Measurements from ENCODE around the gene PSMA7. TPM values are rescaled to one million over a fixed set of nuclear protein-coding genes. Genes with fewer than 3 reads are reported as not detected.

PSMA7 gene
- total RNA-seq, 1 donor from 2014 or later: 301 TPM

- Histone ChIP-seq H3K4me3 (no peak overlapping the region), H3K36me3 (peaks cover 15 to 17% of the 10 kb centered on the region in 2 donors), H3K4me1 (peaks cover 3 to 16% of the 10 kb centered on the region in 2 donors), H3K9me3 (no peaks in the 10 kb centered on the region), H3K27ac (peak overlapping the region in 1 of 2 donors; percentile 48), H3K27me3 (no peaks in the 10 kb centered on the region)
- DNase-seq (ENCODE audit: low spot score in 2 of 2): no peak
- no peak for TF ChIP-seq CTCF (IDR thresholded peaks at IDR 0.05)
- intact Hi-C loops (cut with DNase I): loop anchor here (10.0 kb wide), 1 partner anchor 198 kb away; the partner anchor contains the start of gene RPS21
Observed at GRCh38 chr20:62186887-62187866, 44.0 kb upstream of the PSMA7 start.

GRCh38 chr20:62186096-62186426, 42.9 kb upstream of the PSMA7 start:
- Histone ChIP-seq H3K9me3 (no peaks in the 10 kb centered on the region), H3K27me3 (no peaks in the 10 kb centered on the region), H3K27ac (no peak overlapping the region), H3K4me3 (no peak overlapping the region), H3K4me1 (peaks cover 3 to 19% of the 10 kb centered on the region in 2 donors), H3K36me3 (peaks cover 14 to 15% of the 10 kb centered on the region in 2 donors)
- DNase-seq (ENCODE audit: low spot score in 2 of 2): no peak
- intact Hi-C loops (cut with DNase I): loop anchor here (10.0 kb wide), 1 partner anchor 199 kb away; the partner anchor contains the start of gene RPS21
- no peak for TF ChIP-seq CTCF (IDR thresholded peaks at IDR 0.05)

- Histone ChIP-seq H3K36me3 (no peaks in the 10 kb centered on the region), H3K27ac (peak overlapping the region; percentile 87 to 97), H3K27me3 (no peaks in the 10 kb centered on the region), H3K9me3 (no peaks in the 10 kb centered on the region), H3K4me1 (peaks cover 3 to 19% of the 10 kb centered on the region in 2 donors), H3K4me3 (peak overlapping the region; percentile 84 to 88)
- DNase-seq (ENCODE audit: low spot score in 2 of 2): no peak
- TF ChIP-seq CTCF (IDR thresholded peaks at IDR 0.05): no peak
- intact Hi-C loops (cut with DNase I): loop anchor here (2.0 to 10.0 kb wide), 4 partner anchors 61 to 224 kb away; partner anchors contain the start of genes CABLES2, LSM14B, RPS21 and TAF4
Observed at GRCh38 chr20:62183426-62184142, 40.4 kb upstream of the PSMA7 start.

GRCh38 chr20:62182469-62183425, 39.6 kb upstream of the PSMA7 start, which contains the start of gene MTG2:
MTG2 (plus strand) TSS chr20:62183028; CDS start chr20:62193421, 10,393 bp downstream.
- Histone ChIP-seq H3K4me1 (peaks cover 3 to 19% of the 10 kb centered on the region in 2 donors), H3K27me3 (no peaks in the 10 kb centered on the region), H3K4me3 (peak within 1 kb of the TSS; percentile 84 to 88), H3K27ac (peak within 1 kb of the TSS; percentile 87 to 97), H3K36me3 (no peaks in the 10 kb centered on the region), H3K9me3 (no peaks in the 10 kb centered on the region)
- intact Hi-C loops (cut with DNase I): loop anchor here (1.0 to 10.0 kb wide), 6 partner anchors 39 to 225 kb away; partner anchors contain the start of genes CABLES2, LSM14B, OSBPL2 and PSMA7
- no peak for TF ChIP-seq CTCF (IDR thresholded peaks at IDR 0.05)
- DNase-seq (ENCODE audit: low spot score in 2 of 2): peak; percentile 61 to 96

Data from ascending aorta (tissue), 2 donors.